Measurements from ENCODE around the gene KIF20B. TPM values are rescaled to one million over a fixed set of nuclear protein-coding genes. Genes with fewer than 3 reads are reported as not detected.
"Not testable (repeated sequence)": the region's sequence is repeated elsewhere in the genome, so short reads cannot be mapped to it uniquely, and the experiment has no call there.

KIF20B gene
- total and polyA plus RNA-seq, 4 donors: 5.0 to 12.7 (median 8.4) TPM

DNA sequence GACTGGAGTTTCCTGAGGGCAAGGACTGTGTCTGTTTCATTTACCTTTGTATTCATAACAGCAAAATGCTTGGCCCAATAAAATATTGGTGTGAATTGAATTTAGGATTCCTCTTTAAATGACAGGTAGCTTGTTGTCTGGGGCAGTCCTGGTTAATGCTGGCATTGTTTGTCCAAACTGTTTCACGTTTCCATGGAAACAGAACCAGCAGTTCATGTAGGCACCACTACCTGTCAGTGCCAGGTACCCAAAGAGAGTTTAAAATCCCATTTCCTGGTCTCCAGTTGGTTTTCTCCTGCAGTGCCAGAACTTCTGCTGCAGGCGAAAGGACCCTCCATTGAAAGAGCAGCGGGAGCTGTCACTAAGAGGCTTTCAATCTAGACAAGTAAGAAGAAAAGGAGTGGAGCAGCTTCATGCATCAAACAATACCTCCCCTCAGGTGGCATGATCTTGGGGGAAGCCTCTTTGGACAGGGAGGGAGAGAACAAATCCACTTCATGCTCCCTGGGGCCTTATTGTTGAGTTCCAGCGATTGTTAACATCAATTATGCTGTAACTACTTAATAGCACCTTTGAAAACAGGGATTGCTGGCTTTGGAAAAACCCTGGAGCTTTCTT, 109.6 kb downstream of the KIF20B start:
- 83% methylated on average over 1 of the region's 4 CpGs for WGBS (ENCODE audit: insufficient coverage)
- H3K4me1 ChIP-seq (ENCODE audit: control insufficient read depth, insufficient read depth, low read length): no peaks in the 10 kb centered on the region
- DNase-seq (ENCODE audit: low read depth in 4 of 6, low spot score in 6 of 6): no peak
- H3K36me3 ChIP-seq (ENCODE audit: control insufficient read depth, insufficient read depth, low read length): no peaks in the 10 kb centered on the region
- H3K27me3 ChIP-seq (ENCODE audit: control insufficient read depth, insufficient read depth, low read length): no peaks in the 10 kb centered on the region
- no peak overlapping the region for H3K27ac ChIP-seq (ENCODE audit: low read depth, low read length)
- H3K4me3 ChIP-seq (ENCODE audit: low read depth, low read length): no peak overlapping the region
- H3K9me3 ChIP-seq (ENCODE audit: control insufficient read depth, insufficient read depth, low read length): no peaks in the 10 kb centered on the region

DNA sequence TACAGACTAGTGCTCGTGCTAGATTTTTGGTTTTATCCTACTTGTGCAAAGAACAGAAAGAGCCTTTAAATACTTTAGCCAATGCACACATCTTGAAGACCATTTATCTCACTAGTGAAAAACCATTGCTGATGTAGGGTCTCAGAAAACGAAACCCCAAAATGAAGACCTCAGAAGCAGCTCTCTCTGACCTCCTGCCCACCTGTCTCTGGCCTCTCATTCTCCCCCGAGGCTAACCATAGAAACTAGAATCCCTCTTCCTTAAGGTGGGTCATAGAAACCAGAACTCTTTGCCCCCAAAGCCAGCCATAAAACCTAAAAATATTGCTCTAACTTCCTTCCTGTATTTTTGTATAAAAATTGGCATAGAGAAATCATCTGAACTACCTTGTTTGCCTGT, 112.2 kb downstream of the KIF20B start:
- WGBS (ENCODE audit: insufficient coverage): 82% methylated on average over 3 of the region's 3 CpGs
- Histone ChIP-seq H3K27me3 (ENCODE audit: control insufficient read depth, insufficient read depth, low read length) (no peaks in the 10 kb centered on the region), H3K4me3 (ENCODE audit: low read depth, low read length) (no peak overlapping the region), H3K27ac (ENCODE audit: low read depth, low read length) (no peak overlapping the region), H3K9me3 (ENCODE audit: control insufficient read depth, insufficient read depth, low read length) (no peaks in the 10 kb centered on the region), H3K4me1 (ENCODE audit: control insufficient read depth, insufficient read depth, low read length) (no peaks in the 10 kb centered on the region), H3K36me3 (ENCODE audit: control insufficient read depth, insufficient read depth, low read length) (no peaks in the 10 kb centered on the region)
- no peak for DNase-seq (ENCODE audit: low read depth in 4 of 6, low spot score in 6 of 6)

DNA sequence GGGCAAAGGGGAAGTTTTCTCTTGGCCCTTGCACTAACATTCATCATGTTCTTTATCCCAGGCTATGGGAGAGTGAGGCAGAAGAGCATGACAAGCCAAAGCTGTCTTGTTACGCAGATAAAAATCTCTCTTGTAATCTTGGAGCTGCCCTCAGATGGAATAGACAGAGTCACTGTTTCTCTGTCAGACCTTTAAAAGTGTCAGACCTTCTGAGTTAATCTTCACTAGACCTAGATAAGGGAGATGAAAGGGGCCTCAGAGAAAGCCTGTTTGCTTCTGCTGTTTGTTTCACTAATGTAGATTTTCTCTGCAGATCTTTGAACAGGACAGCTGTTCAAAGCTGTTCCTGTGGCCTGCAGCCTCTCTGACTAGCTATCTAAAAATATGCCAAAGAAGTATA, 112.9 kb downstream of the KIF20B start:
- Histone ChIP-seq H3K36me3 (ENCODE audit: control insufficient read depth, insufficient read depth, low read length) (no peaks in the 10 kb centered on the region), H3K4me3 (ENCODE audit: low read depth, low read length) (no peak overlapping the region), H3K27me3 (ENCODE audit: control insufficient read depth, insufficient read depth, low read length) (no peaks in the 10 kb centered on the region), H3K9me3 (ENCODE audit: control insufficient read depth, insufficient read depth, low read length) (no peaks in the 10 kb centered on the region), H3K27ac (ENCODE audit: low read depth, low read length) (no peak overlapping the region), H3K4me1 (ENCODE audit: control insufficient read depth, insufficient read depth, low read length) (no peaks in the 10 kb centered on the region)
- 100% methylated on average over 1 of the region's 1 CpG for WGBS (ENCODE audit: insufficient coverage)
- no peak for DNase-seq (ENCODE audit: low read depth in 4 of 6, low spot score in 6 of 6)

DNA sequence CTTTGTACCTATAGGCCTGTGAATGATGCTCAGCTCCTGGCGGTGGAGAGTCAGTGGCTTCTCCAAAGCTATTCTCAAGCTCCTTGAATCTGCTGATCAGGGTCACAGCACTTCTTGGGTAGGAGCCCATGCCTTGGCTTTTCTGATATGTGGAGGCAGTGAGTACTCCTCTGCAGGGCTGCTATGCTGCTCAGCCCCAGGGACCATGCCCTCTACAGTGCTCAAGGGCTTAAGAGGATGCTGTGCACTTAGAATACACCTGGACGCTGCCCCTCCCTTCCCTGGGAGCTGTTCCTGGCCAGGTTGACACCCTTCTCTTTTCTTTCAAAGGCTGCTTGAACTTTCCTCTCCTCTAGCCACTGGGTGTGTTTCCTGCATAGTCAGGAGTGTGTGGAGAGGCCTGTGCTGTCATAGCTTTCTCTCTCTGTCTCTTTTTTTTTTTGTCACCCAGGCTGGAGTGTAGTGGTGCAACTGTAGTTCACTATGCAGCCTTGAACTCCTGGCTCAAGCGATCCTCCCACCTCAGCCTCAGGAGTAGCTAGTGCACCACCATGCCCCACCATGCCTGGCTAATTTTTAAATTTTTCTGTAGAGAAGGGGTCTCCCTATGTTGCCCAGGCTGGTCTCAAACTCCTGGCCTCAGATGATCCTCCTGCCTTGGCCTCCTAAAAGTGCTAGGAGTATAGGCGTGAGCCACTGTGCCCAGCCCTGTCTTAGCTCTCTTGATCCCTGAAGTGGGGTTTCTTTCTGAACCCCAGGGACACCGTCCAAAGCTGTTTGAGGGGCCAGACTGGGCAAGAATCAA, 113.9 kb downstream of the KIF20B start:
- WGBS (ENCODE audit: insufficient coverage): 100% methylated on average over 4 of the region's 5 CpGs
- H3K4me3 ChIP-seq (ENCODE audit: low read depth, low read length): no peak overlapping the region
- H3K9me3 ChIP-seq (ENCODE audit: control insufficient read depth, insufficient read depth, low read length): no peaks in the 10 kb centered on the region
- H3K4me1 ChIP-seq (ENCODE audit: control insufficient read depth, insufficient read depth, low read length): no peaks in the 10 kb centered on the region
- DNase-seq (ENCODE audit: low read depth in 4 of 6, low spot score in 6 of 6): no peak
- H3K36me3 ChIP-seq (ENCODE audit: control insufficient read depth, insufficient read depth, low read length): no peaks in the 10 kb centered on the region
- H3K27me3 ChIP-seq (ENCODE audit: control insufficient read depth, insufficient read depth, low read length): no peaks in the 10 kb centered on the region
- no peak overlapping the region for H3K27ac ChIP-seq (ENCODE audit: low read depth, low read length)

- H3K27me3 ChIP-seq (ENCODE audit: control insufficient read depth, insufficient read depth, low read length); DNase-seq (ENCODE audit: low read depth in 4 of 6, low spot score in 6 of 6): not testable (repeated sequence)
- WGBS (ENCODE audit: insufficient coverage): 83% methylated on average over 3 of the region's 3 CpGs
These were observed 117.6 kb downstream of the KIF20B start for GRCh38 chr10:89819008-89819407.

More at GRCh38 chr10:89819008-89819407, 117.6 kb downstream of the KIF20B start:
- H3K36me3 ChIP-seq (ENCODE audit: control insufficient read depth, insufficient read depth, low read length); H3K27ac ChIP-seq (ENCODE audit: low read depth, low read length); H3K4me1 ChIP-seq (ENCODE audit: control insufficient read depth, insufficient read depth, low read length); H3K4me3 ChIP-seq (ENCODE audit: low read depth, low read length); H3K9me3 ChIP-seq (ENCODE audit: control insufficient read depth, insufficient read depth, low read length): not testable (repeated sequence)

Other genes starting within 250 kb of the KIF20B start
- 10 to 100 TPM; 11.0 to 31.2 TPM for gene SLC16A12, start 166.0 kb upstream of the KIF20B start, total RNA-seq
- gene SLC16A12, start 166.0 kb upstream of the KIF20B start, polyA plus RNA-seq (ENCODE audit: insufficient read length in 2 of 2): 1 to 10 TPM; 3.2 to 4.9 TPM
- gene PANK1, start 56.3 kb upstream of the KIF20B start, total RNA-seq: 10 to 100 TPM; 35.2 to 36.1 TPM
- 10 to 100 TPM; 27.5 to 34.6 TPM for gene PANK1, start 56.3 kb upstream of the KIF20B start, polyA plus RNA-seq (ENCODE audit: insufficient read length in 2 of 2)